Esophagus muscularis mucosa (tissue), 4 donors: ENCODE results near the gene GLIS2. TPM values are rescaled to one million over a fixed set of nuclear protein-coding genes. Genes with fewer than 3 reads are reported as not detected.
A peak's percentile ranks its signal among the peaks of the same experiment; 100 is the strongest.

ENCODE experiments used
- DNase-seq: peaks from one replicate; pipeline ENCODE4 v3.0.0-alpha.2; 2017; ENCODE audit errors: extremely low spot score
- H3K27ac ChIP-seq, 4 donors: fragments of 200-600 bp; sonication (generic); replicated peaks in 1 of 4; 1 replicate in 3 of 4; 2 replicates in 1 of 4; pipeline ENCODE4 v1.5.1; 2016 to 2019; ENCODE audit warnings: mild to moderate bottlenecking in 1 of 4
- H3K27me3 ChIP-seq, 4 donors: fragments of 200-600 bp; sonication (generic); one replicate each; pipeline versions ENCODE4 v1.5.1 to v1.6.0; 2016 to 2019
- H3K36me3 ChIP-seq, 4 donors: fragments of 200-600 bp; sonication (generic); one replicate each; pipeline ENCODE4 v1.5.1; 2016 to 2019
- H3K4me1 ChIP-seq, 4 donors: fragments of 200-600 bp; sonication (generic); one replicate each; pipeline ENCODE4 v1.5.1; 2016 to 2019
- H3K4me3 ChIP-seq, 4 donors: fragments of 200-600 bp; sonication (generic); 1 replicate in 2 of 4; 2 replicates in 2 of 4; pipeline ENCODE4 v1.5.1; 2016 to 2019; ENCODE audit warnings: mild to moderate bottlenecking in 4 of 4, moderate library complexity in 1 of 4
- H3K9me3 ChIP-seq, 4 donors: fragments of 200-600 bp; sonication (generic); 1 replicate in 3 of 4; 2 replicates in 1 of 4; pipeline ENCODE4 v1.5.1; 2016 to 2019
- EP300 ChIP-seq: sonication (generic); formaldehyde crosslinking; IDR thresholded peaks from one replicate; pipeline ENCODE4 v1.6.1; 2017; ENCODE audit warnings: antibody characterized with exemption
- POLR2A ChIP-seq: fragments of 450-650 bp; IDR thresholded peaks from one replicate; pipeline ENCODE4 v1.6.1; 2017; ENCODE audit warnings: antibody characterized with exemption, moderate library complexity, mild to moderate bottlenecking, low read depth
- POLR2AphosphoS5 ChIP-seq, 2 donors: sonication (generic); formaldehyde crosslinking; IDR thresholded peaks; one replicate each; pipeline ENCODE4 v1.6.1; 2017; ENCODE audit warnings: antibody characterized with exemption in 2 of 2
- WGBS: methylation state at CpG from one replicate; pipeline ENCODE4 v1.1.5; 2018; 5-methylcytosine and 5-hydroxymethylcytosine counted together
- intact Hi-C: fragments of 100-400 bp; cut with DNase I; formaldehyde crosslinking; loops from one replicate; pipeline ENCODE4 v1.15.1; 2023
- total RNA-seq, 4 donors: library from RNA; depleted of rRNA; stranded (reverse); fragments of >200 nt; gene quantifications; one replicate each; pipeline versions ENCODE4 v1.1.0 to v1.2.1, GENCODE V29; 2016
- TF ChIP-seq, protein P1 (sequence below), 3 experiments: fragments of 200-600 bp in 2 of 3; fragments of 450-650 bp in 1 of 3; sonication (generic) in 2 of 3; IDR thresholded peaks; one replicate each; pipeline ENCODE4 v1.5.1; 2017 to 2019; ENCODE audit warnings: antibody characterized with exemption in 3 of 3, mild to moderate bottlenecking in 2 of 3, moderate library complexity in 1 of 3

GLIS2 gene
- total RNA-seq, 4 donors from 2014 or later: 10.8 to 32.6 (median 14.9) TPM

GRCh38 chr16:4353675-4354074, 37.8 kb downstream of the GLIS2 start:
- H3K4me1 ChIP-seq: peaks cover 13 to 29% (median 25%) of the 10 kb centered on the region in 4 donors
- H3K36me3 ChIP-seq: peaks cover 9 to 33% (median 23%) of the 10 kb centered on the region in 4 donors
- TF ChIP-seq POLR2AphosphoS5 (IDR thresholded peaks at IDR 0.05) (no peak), POLR2A (no peak), EP300 (no peak)
- TF ChIP-seq, protein P1, sequence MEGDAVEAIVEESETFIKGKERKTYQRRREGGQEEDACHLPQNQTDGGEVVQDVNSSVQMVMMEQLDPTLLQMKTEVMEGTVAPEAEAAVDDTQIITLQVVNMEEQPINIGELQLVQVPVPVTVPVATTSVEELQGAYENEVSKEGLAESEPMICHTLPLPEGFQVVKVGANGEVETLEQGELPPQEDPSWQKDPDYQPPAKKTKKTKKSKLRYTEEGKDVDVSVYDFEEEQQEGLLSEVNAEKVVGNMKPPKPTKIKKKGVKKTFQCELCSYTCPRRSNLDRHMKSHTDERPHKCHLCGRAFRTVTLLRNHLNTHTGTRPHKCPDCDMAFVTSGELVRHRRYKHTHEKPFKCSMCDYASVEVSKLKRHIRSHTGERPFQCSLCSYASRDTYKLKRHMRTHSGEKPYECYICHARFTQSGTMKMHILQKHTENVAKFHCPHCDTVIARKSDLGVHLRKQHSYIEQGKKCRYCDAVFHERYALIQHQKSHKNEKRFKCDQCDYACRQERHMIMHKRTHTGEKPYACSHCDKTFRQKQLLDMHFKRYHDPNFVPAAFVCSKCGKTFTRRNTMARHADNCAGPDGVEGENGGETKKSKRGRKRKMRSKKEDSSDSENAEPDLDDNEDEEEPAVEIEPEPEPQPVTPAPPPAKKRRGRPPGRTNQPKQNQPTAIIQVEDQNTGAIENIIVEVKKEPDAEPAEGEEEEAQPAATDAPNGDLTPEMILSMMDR (IDR thresholded peaks at IDR 0.05): no peak
- WGBS: 96% methylated on average over 4 of the region's 4 CpGs
- H3K9me3 ChIP-seq: no peaks in the 10 kb centered on the region
- H3K27ac ChIP-seq: no peak overlapping the region
- H3K27me3 ChIP-seq: no peaks in the 10 kb centered on the region
- intact Hi-C loops: no loop called here
- no peak for DNase-seq
- H3K4me3 ChIP-seq: no peak overlapping the region

- WGBS: 97% methylated on average over 20 of the region's 20 CpGs
Observed at GRCh38 chr16:4354512-4355409, 38.9 kb downstream of the GLIS2 start.

GRCh38 chr16:4356820-4357219, 41.0 kb downstream of the GLIS2 start:
- no peak overlapping the region for H3K27ac ChIP-seq
- peaks cover 0 to 10% (median 4%) of the 10 kb centered on the region in 4 donors for H3K4me1 ChIP-seq
- 90% methylated on average over 4 of the region's 7 CpGs for WGBS
- DNase-seq: no peak
- H3K27me3 ChIP-seq: no peaks in the 10 kb centered on the region
- no peak for TF ChIP-seq POLR2A
- TF ChIP-seq POLR2AphosphoS5 (IDR thresholded peaks at IDR 0.05): no peak
- intact Hi-C loops: no loop called here
- peaks cover 9 to 57% (median 38%) of the 10 kb centered on the region in 4 donors for H3K36me3 ChIP-seq
- no peak overlapping the region for H3K4me3 ChIP-seq
- H3K9me3 ChIP-seq: no peaks in the 10 kb centered on the region

More at GRCh38 chr16:4354512-4355409, 38.9 kb downstream of the GLIS2 start:
- Histone ChIP-seq H3K9me3 (no peaks in the 10 kb centered on the region), H3K4me1 (peaks cover 8 to 25% (median 21%) of the 10 kb centered on the region in 4 donors), H3K36me3 (peaks cover 9 to 38% (median 22%) of the 10 kb centered on the region in 4 donors), H3K27ac (no peak overlapping the region), H3K27me3 (no peaks in the 10 kb centered on the region), H3K4me3 (no peak overlapping the region)
- DNase-seq: no peak
- intact Hi-C loops: no loop called here
- TF ChIP-seq, protein P1 (IDR thresholded peaks at IDR 0.05): no peak
- TF ChIP-seq POLR2AphosphoS5 (IDR thresholded peaks at IDR 0.05) (no peak), EP300 (no peak), POLR2A (no peak)

- Histone ChIP-seq H3K27me3 (no peaks in the 10 kb centered on the region), H3K4me1 (peaks cover 0 to 7% (median 3%) of the 10 kb centered on the region in 4 donors), H3K4me3 (no peak overlapping the region), H3K36me3 (peaks cover 16 to 71% (median 52%) of the 10 kb centered on the region in 4 donors), H3K27ac (no peak overlapping the region), H3K9me3 (no peaks in the 10 kb centered on the region)
- intact Hi-C loops: no loop called here
- DNase-seq: no peak
- TF ChIP-seq EP300 (no peak), POLR2A (no peak), POLR2AphosphoS5 (IDR thresholded peaks at IDR 0.05) (no peak)
- TF ChIP-seq, protein P1 (IDR thresholded peaks at IDR 0.05): no peak
- 92% methylated on average over 15 of the region's 19 CpGs for WGBS
Observed at GRCh38 chr16:4358236-4358635, 42.4 kb downstream of the GLIS2 start.

GRCh38 chr16:4358831-4359561, 43.1 kb downstream of the GLIS2 start:
- DNase-seq: no peak
- peaks cover 0 to 7% (median 3%) of the 10 kb centered on the region in 4 donors for H3K4me1 ChIP-seq

More at GRCh38 chr16:4358831-4359561, 43.1 kb downstream of the GLIS2 start:
- Histone ChIP-seq H3K4me3 (no peak overlapping the region), H3K27me3 (no peaks in the 10 kb centered on the region), H3K27ac (no peak overlapping the region), H3K9me3 (no peaks in the 10 kb centered on the region), H3K36me3 (peaks cover 19 to 79% (median 58%) of the 10 kb centered on the region in 4 donors)
- TF ChIP-seq POLR2AphosphoS5 (IDR thresholded peaks at IDR 0.05) (peak in 1 of 2 donors; percentile 27), POLR2A (no peak)
- TF ChIP-seq, protein P1 (IDR thresholded peaks at IDR 0.05): peak; percentile 97 to 99 (median 97)
- intact Hi-C loops: loop anchor here (1.0 kb wide), 1 partner anchor 42 kb away; no protein-coding TSS in a partner anchor
- 40% methylated on average over 19 of the region's 19 CpGs for WGBS
